ENCODE data around the gene SUSD5. TPM values are rescaled to one million over a fixed set of nuclear protein-coding genes. Genes with fewer than 3 reads are reported as not detected.
A peak's percentile ranks its signal among the peaks of the same experiment; 100 is the strongest.

SUSD5 gene
- total and polyA plus RNA-seq, 2 experiments from 2014 or later, result 2.3 to 2.4 TPM

DNA sequence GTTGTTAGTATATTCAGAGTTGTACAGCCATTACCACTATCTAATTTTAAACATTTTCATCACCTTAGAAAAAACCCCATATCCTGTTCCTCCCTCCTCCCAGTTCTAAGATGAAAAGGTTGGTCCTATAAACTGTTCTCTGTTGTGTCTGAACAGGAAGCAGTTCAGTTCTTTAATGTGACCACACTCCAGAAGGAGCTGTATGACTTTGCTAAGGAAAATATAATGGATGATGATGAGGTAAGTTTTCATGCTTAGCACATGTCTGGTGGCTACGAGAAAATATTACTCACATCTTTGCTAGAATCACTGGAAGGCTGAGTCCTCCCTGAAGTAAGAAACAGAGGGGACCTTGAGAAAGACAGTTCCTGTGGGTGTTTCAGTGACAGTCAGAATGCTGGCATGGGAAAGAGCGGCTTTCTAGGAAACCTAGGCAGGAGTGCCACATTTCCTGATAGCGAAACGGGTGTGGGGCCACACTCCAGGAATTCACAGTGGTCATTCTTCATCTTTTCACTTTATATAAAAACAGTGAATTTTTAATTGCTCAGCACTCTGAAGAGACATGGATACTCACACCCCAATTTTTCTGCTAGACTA, 84.5 kb downstream of the SUSD5 start:
- H3K27me3 ChIP-seq, result no peaks in the 10 kb centered on the region
- H3K4me1 ChIP-seq (ENCODE audit: insufficient read depth), result no peaks in the 10 kb centered on the region
- no peak overlapping the region for H3K27ac ChIP-seq
- no peaks in the 10 kb centered on the region for H3K36me3 ChIP-seq (replicated peaks; ENCODE audit: insufficient read depth, low read depth)
- no peak overlapping the region for H2AFZ ChIP-seq
- DNase-seq (ENCODE audit: low spot score), result no peak
- H3K4me2 ChIP-seq, result no peak overlapping the region
- no peaks in the 10 kb centered on the region for H3K79me2 ChIP-seq
- H4K20me1 ChIP-seq (ENCODE audit: insufficient read depth, poor library complexity, severe bottlenecking), result no peaks in the 10 kb centered on the region
- TF ChIP-seq EZH2phosphoT487 (IDR thresholded peaks at IDR 0.05; ENCODE audit: low read depth, severe bottlenecking, unreplicated experiment) (no peak), CTCF (IDR thresholded peaks at IDR 0.05; ENCODE audit: poor library complexity) (no peak), EZH2 (IDR thresholded peaks at IDR 0.05; ENCODE audit: borderline replicate concordance) (no peak)
- WGBS (ENCODE audit: low lambda C conversion rate, missing lambda C conversion rate), result 70% methylated on average over 4 of the region's 4 CpGs
- H3K9me3 ChIP-seq (ENCODE audit: low read depth), result no peaks in the 10 kb centered on the region
- H3K4me3 ChIP-seq, result no peak overlapping the region
- no peaks in the 10 kb centered on the region for H3K9me2 ChIP-seq (replicated peaks; ENCODE audit: insufficient read depth)

DNA sequence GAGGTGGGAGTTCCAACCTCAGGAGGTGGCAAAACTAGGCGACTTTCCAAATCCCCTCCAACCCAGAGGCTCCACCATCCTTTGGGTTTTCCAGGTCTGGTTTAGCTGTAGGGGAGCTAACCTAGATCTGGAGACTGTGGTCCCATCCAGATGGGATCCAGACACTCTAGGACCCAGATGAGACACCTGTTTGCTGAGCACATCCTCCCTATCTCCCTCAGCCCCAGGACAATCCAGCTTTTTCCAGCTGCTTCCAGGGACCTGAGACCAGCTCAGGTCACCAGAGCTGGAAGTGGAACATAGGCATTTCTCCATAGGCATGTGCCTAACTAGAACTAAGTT, 86.6 kb downstream of the SUSD5 start:
- Histone ChIP-seq H3K4me3 (no peak overlapping the region), H3K9me3 (ENCODE audit: low read depth) (no peaks in the 10 kb centered on the region), H2AFZ (no peak overlapping the region), H3K27me3 (no peaks in the 10 kb centered on the region), H3K27ac (no peak overlapping the region), H3K9me2 (replicated peaks; ENCODE audit: insufficient read depth) (no peaks in the 10 kb centered on the region), H3K4me1 (ENCODE audit: insufficient read depth) (no peaks in the 10 kb centered on the region), H3K36me3 (replicated peaks; ENCODE audit: insufficient read depth, low read depth) (no peaks in the 10 kb centered on the region), H4K20me1 (ENCODE audit: insufficient read depth, poor library complexity, severe bottlenecking) (no peaks in the 10 kb centered on the region), H3K4me2 (no peak overlapping the region), H3K79me2 (no peaks in the 10 kb centered on the region)
- WGBS (ENCODE audit: low lambda C conversion rate, missing lambda C conversion rate), result 100% methylated on average over 1 of the region's 1 CpG
- TF ChIP-seq EZH2 (IDR thresholded peaks at IDR 0.05; ENCODE audit: borderline replicate concordance) (no peak), CTCF (IDR thresholded peaks at IDR 0.05; ENCODE audit: poor library complexity) (no peak), EZH2phosphoT487 (IDR thresholded peaks at IDR 0.05; ENCODE audit: low read depth, severe bottlenecking, unreplicated experiment) (no peak)
- DNase-seq (ENCODE audit: low spot score), result no peak

DNA sequence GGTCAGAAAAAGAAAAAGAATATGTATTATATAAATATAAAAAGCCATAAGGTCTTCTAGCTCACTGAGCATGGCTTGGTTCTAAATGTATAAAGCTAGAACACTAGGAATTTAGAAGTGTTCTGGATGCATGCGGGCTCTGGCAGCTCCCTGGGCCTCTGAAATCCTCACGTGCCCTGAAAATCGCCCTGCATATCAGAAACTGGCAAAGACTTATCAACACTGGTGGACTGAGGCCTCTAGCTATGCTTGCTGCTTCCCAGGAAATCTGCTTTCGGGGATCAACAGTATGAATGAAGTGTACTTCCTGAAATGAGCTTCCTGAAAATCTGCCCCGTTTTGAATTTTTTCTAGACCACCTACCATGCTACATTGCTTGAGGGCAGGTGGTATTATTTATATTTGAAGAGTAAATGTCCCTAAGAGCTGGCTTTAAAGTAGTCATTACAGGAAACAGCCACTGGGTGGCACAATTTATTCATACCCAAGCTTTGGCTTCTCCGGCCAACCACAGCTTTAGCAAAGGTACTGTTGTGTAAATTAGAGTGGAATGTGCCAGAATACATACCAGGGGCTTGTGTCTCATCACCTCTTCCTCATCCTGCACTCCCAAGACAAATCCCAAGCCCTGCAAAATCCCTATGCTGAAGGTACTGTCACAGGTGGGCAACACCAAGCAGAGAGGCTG, 87.1 kb downstream of the SUSD5 start:
- H3K4me1 ChIP-seq (ENCODE audit: insufficient read depth), result no peaks in the 10 kb centered on the region
- no peaks in the 10 kb centered on the region for H3K9me3 ChIP-seq (ENCODE audit: low read depth)
- WGBS (ENCODE audit: low lambda C conversion rate, missing lambda C conversion rate), result 43% methylated on average over 6 of the region's 6 CpGs
- no peaks in the 10 kb centered on the region for H3K27me3 ChIP-seq
- H3K36me3 ChIP-seq (replicated peaks; ENCODE audit: insufficient read depth, low read depth), result no peaks in the 10 kb centered on the region
- H3K4me3 ChIP-seq, result no peak overlapping the region
- no peaks in the 10 kb centered on the region for H4K20me1 ChIP-seq (ENCODE audit: insufficient read depth, poor library complexity, severe bottlenecking)
- no peak overlapping the region for H3K27ac ChIP-seq
- TF ChIP-seq EZH2phosphoT487 (IDR thresholded peaks at IDR 0.05; ENCODE audit: low read depth, severe bottlenecking, unreplicated experiment) (no peak), CTCF (IDR thresholded peaks at IDR 0.05; ENCODE audit: poor library complexity) (peak; percentile 83)
- H3K79me2 ChIP-seq, result no peaks in the 10 kb centered on the region
- no peaks in the 10 kb centered on the region for H3K9me2 ChIP-seq (replicated peaks; ENCODE audit: insufficient read depth)
- H2AFZ ChIP-seq, result no peak overlapping the region
- peak; percentile 85 for DNase-seq (ENCODE audit: low spot score)
- H3K4me2 ChIP-seq, result no peak overlapping the region
